ENCODE data around the gene TBL1X. TPM values are rescaled to one million over a fixed set of nuclear protein-coding genes. Genes with fewer than 3 reads are reported as not detected.

Gene TBL1X
- total and polyA plus RNA-seq, 2 of the 4 experiments (the other 2 are of a cell fraction), result 16.2 to 20.8 TPM

GRCh38 chrX:9737363-9737762 lies 272.5 kb downstream of the TBL1X start:
- no peaks in the 10 kb centered on the region for H3K36me3 ChIP-seq (ENCODE audit: control insufficient read depth, insufficient read depth, low read length)
- no peak for ATAC-seq (ENCODE audit: low read depth)

More at GRCh38 chrX:9737363-9737762, 272.5 kb downstream of the TBL1X start:
- TF ChIP-seq RFX5 (IDR thresholded peaks at IDR 0.05; ENCODE audit: low read depth, low read length) (no peak), BHLHE40 (IDR thresholded peaks at IDR 0.05; ENCODE audit: low read depth, low read length) (no peak), RAD21 (IDR thresholded peaks at IDR 0.05; ENCODE audit: low read length) (no peak), FOS (IDR thresholded peaks at IDR 0.05; ENCODE audit: low read depth, low read length) (no peak), SMC3 (IDR thresholded peaks at IDR 0.05; ENCODE audit: low read depth, low read length) (no peak), USF2 (IDR thresholded peaks at IDR 0.05; ENCODE audit: low read depth, low read length) (no peak), MAFK (IDR thresholded peaks at IDR 0.05; ENCODE audit: low read depth, low read length) (no peak), NFE2L2 (IDR thresholded peaks at IDR 0.05; ENCODE audit: low read depth, low read length) (no peak), CTCF (conservative IDR thresholded peaks at IDR 0.05; ENCODE audit: low read depth, low read length) (no peak), CEBPB (IDR thresholded peaks at IDR 0.05; ENCODE audit: low read depth, low read length) (no peak), MAZ (IDR thresholded peaks at IDR 0.05; ENCODE audit: borderline replicate concordance, low read depth, low read length) (no peak), MXI1 (IDR thresholded peaks at IDR 0.05; ENCODE audit: borderline replicate concordance, low read depth, low read length) (no peak), RCOR1 (IDR thresholded peaks at IDR 0.05; ENCODE audit: insufficient replicate concordance, low read length) (no peak), CHD1 (IDR thresholded peaks at IDR 0.05; ENCODE audit: low read depth, low read length) (no peak), ELK1 (IDR thresholded peaks at IDR 0.05; ENCODE audit: borderline replicate concordance, low read depth, low read length) (no peak), POLR2A (IDR thresholded peaks at IDR 0.05; ENCODE audit: low read depth, low read length) (no peak)
- no CpG with 5 or more reads among the region's 7 CpGs for WGBS, 2 experiments (ENCODE audit: extremely low coverage in 2 of 2, insufficient read length in 1 of 2)
- Histone ChIP-seq H4K5ac (ENCODE audit: low read depth, low read length) (no peak overlapping the region), H3K4me2 (ENCODE audit: low read depth, low read length) (no peak overlapping the region), H4K91ac (ENCODE audit: insufficient read depth, low read depth, low read length) (no peak overlapping the region), H3K4ac (ENCODE audit: low read depth, low read length) (no peak overlapping the region), H3K27me3 (ENCODE audit: control insufficient read depth, insufficient read depth, low read length) (peaks cover 5% of the 10 kb centered on the region), H3K4me1 (ENCODE audit: control insufficient read depth, insufficient read depth, low read length) (no peaks in the 10 kb centered on the region), H3K23ac (ENCODE audit: low read depth, low read length) (no peak overlapping the region), H3K56ac (ENCODE audit: extremely low read depth, insufficient read depth, low read length) (no peak overlapping the region), H2BK5ac (ENCODE audit: low read depth, low read length, poor library complexity, severe bottlenecking) (no peak overlapping the region), H3K9ac (ENCODE audit: low read depth, low read length) (no peak overlapping the region), H2AFZ (replicated peaks; ENCODE audit: low read length, poor library complexity) (no peak overlapping the region), H3K27ac (ENCODE audit: insufficient read depth, low read length) (no peak overlapping the region), H2BK120ac (ENCODE audit: low read depth, low read length) (no peak overlapping the region), H2BK15ac (ENCODE audit: low read depth, low read length) (no peak overlapping the region), H3K9me1 (ENCODE audit: insufficient read depth, low read length) (no peaks in the 10 kb centered on the region), H3K14ac (replicated peaks; ENCODE audit: low read depth, low read length) (no peak overlapping the region), H3K9me3 (ENCODE audit: control insufficient read depth, insufficient read depth, low read length) (peaks cover 1% of the 10 kb centered on the region), H2BK20ac (ENCODE audit: low read depth, low read length) (no peak overlapping the region), H4K8ac (ENCODE audit: low read depth in 2 of 2, low read length in 2 of 2) (no peak overlapping the region), H3K18ac (ENCODE audit: low read depth, low read length) (no peak overlapping the region), H4K20me1 (ENCODE audit: insufficient read depth, low read length) (no peaks in the 10 kb centered on the region), H3K79me1 (ENCODE audit: low read depth in 1 of 2, low read length in 2 of 2) (no peaks in the 10 kb centered on the region), H2AK9ac (replicated peaks; ENCODE audit: low read depth, low read length, poor library complexity) (no peak overlapping the region), H3K4me3 (ENCODE audit: insufficient read depth, low read depth, low read length) (no peak overlapping the region), H2AK5ac (ENCODE audit: low read depth, low read length) (no peak overlapping the region)
- no peak for DNase-seq
- ChIA-PET POLR2A (ENCODE audit: unreplicated experiment) (no interaction called here), CTCF (interaction anchor here (1.0 kb wide), 1 partner anchor 17 kb away, joined by 3 read pairs; no protein-coding TSS in a partner anchor)
- BruUV-seq (replicated peaks), result no TSS peak
- dilution Hi-C loops (cut with HindIII; ENCODE audit: low sequenced_read_pairs, unreplicated experiment) (no loop called here), intact Hi-C loops (cut with micrococcal nuclease) (no loop called here), in situ Hi-C loops (cut with MboI; ENCODE audit: low sequenced_read_pairs) (no loop called here)

Data from IMR-90 (cell line).